IMR-90 (cell line): ENCODE measurements around the gene TARS3. TPM values are rescaled to one million over a fixed set of nuclear protein-coding genes. Genes with fewer than 3 reads are reported as not detected.

Experiments
- ATAC-seq: fragments of 200-7000 bp; cut with Tn5 transposase; 2 replicates; pipeline ENCODE4 v1.9.1; 2020; ENCODE audit warnings: low read depth, mild to moderate bottlenecking, moderate library complexity
- BruUV-seq: library from RNA; stranded (reverse); fragments of 400-500 nt; replicated peaks from 2 replicates; lab custom pipeline; 2021; lab: Mats Ljungman, UMichigan
- CTCF ChIA-PET: fragments of 300-600 bp; formaldehyde crosslinking; extraction: SDS; loops from one replicate; lab custom pipeline; 2021; ENCODE audit warnings: antibody characterized with exemption; lab: Yijun Ruan, JAX
- POLR2A ChIA-PET: fragments of 300-600 bp; sonication (Branson Sonifier 250); formaldehyde crosslinking; loops from one replicate; lab custom pipeline; 2022; ENCODE audit warnings: antibody characterized with exemption; ENCODE audit not compliant: unreplicated experiment; lab: Charles Lee
- DNase-seq: peaks from one replicate; pipeline ENCODE4 v3.0.0; 2013
- H2AFZ ChIP-seq: replicated peaks from 2 replicates; pipeline ENCODE3; 2013; ENCODE audit warnings: low read length, mild to moderate bottlenecking; ENCODE audit not compliant: poor library complexity
- H2AK5ac ChIP-seq: 2 replicates; pipeline ENCODE4 v1.6.1; 2013; ENCODE audit warnings: low read depth, low read length, inconsistent platforms
- H2AK9ac ChIP-seq: replicated peaks from 2 replicates; pipeline ENCODE3; 2013; ENCODE audit warnings: mild to moderate bottlenecking, low read depth, low read length, moderate library complexity; ENCODE audit not compliant: poor library complexity
- H2BK120ac ChIP-seq: 2 replicates; pipeline ENCODE4 v1.6.1; 2013; ENCODE audit warnings: low read depth, low read length, inconsistent platforms
- H2BK15ac ChIP-seq: 3 replicates; pipeline ENCODE4 v1.6.1; 2013; ENCODE audit warnings: low read depth, low read length, inconsistent platforms
- H2BK20ac ChIP-seq: 2 replicates; pipeline ENCODE4 v1.6.1; 2013; ENCODE audit warnings: low read depth, mild to moderate bottlenecking, inconsistent platforms, low read length, moderate library complexity
- H2BK5ac ChIP-seq: 2 replicates; pipeline ENCODE4 v1.6.1; 2013; ENCODE audit warnings: mild to moderate bottlenecking, low read depth, low read length, inconsistent platforms; ENCODE audit not compliant: poor library complexity, severe bottlenecking
- H3K14ac ChIP-seq: replicated peaks from 2 replicates; pipeline ENCODE4 v1.6.1; 2013; ENCODE audit warnings: low read depth, low read length, inconsistent platforms
- H3K18ac ChIP-seq: 2 replicates; pipeline ENCODE4 v1.6.1; 2013; ENCODE audit warnings: low read depth, low read length, control low read depth
- H3K23ac ChIP-seq: 2 replicates; pipeline ENCODE4 v1.6.1; 2013; ENCODE audit warnings: low read depth, low read length, inconsistent platforms
- H3K27ac ChIP-seq: 2 replicates; pipeline ENCODE4 v1.5.1; 2013; ENCODE audit warnings: mild to moderate bottlenecking, control low read depth, low read length; ENCODE audit not compliant: insufficient read depth
- H3K27me3 ChIP-seq: 2 replicates; pipeline ENCODE4 v1.6.1; 2013; ENCODE audit warnings: low read length; ENCODE audit not compliant: control insufficient read depth, insufficient read depth
- H3K36me3 ChIP-seq: 2 replicates; pipeline ENCODE4 v1.6.1; 2013; ENCODE audit warnings: low read length, mixed read lengths; ENCODE audit not compliant: control insufficient read depth, insufficient read depth
- H3K4ac ChIP-seq: 2 replicates; pipeline ENCODE4 v1.6.1; 2013; ENCODE audit warnings: low read depth, low read length, inconsistent platforms
- H3K4me1 ChIP-seq: 2 replicates; pipeline ENCODE4 v1.6.1; 2013; ENCODE audit warnings: low read length, mixed read lengths; ENCODE audit not compliant: control insufficient read depth, insufficient read depth
- H3K4me2 ChIP-seq: 2 replicates; pipeline ENCODE4 v1.6.1; 2013; ENCODE audit warnings: low read depth, mild to moderate bottlenecking, control low read depth, low read length, moderate library complexity
- H3K4me3 ChIP-seq: 2 replicates; pipeline ENCODE4 v1.5.1; 2013; ENCODE audit warnings: low read depth, mild to moderate bottlenecking, control low read depth, low read length, moderate library complexity; ENCODE audit not compliant: insufficient read depth
- H3K56ac ChIP-seq: 2 replicates; pipeline ENCODE4 v1.6.1; 2013; ENCODE audit warnings: low read length, inconsistent platforms; ENCODE audit not compliant: insufficient read depth; ENCODE audit errors: extremely low read depth
- H3K79me1 ChIP-seq, 2 experiments: 2 replicates each; pipeline ENCODE4 v1.6.1; 2013; ENCODE audit warnings: low read length in 2 of 2, inconsistent platforms in 1 of 2, low read depth in 1 of 2
- H3K9ac ChIP-seq: 2 replicates; pipeline ENCODE4 v1.6.1; 2013; ENCODE audit warnings: low read depth, low read length, control low read depth
- H3K9me1 ChIP-seq: 2 replicates; pipeline ENCODE4 v1.6.1; 2013; ENCODE audit warnings: low read length, inconsistent platforms; ENCODE audit not compliant: insufficient read depth
- H3K9me3 ChIP-seq: 2 replicates; pipeline ENCODE4 v1.6.1; 2013; ENCODE audit warnings: low read length; ENCODE audit not compliant: control insufficient read depth, insufficient read depth
- H4K20me1 ChIP-seq: 2 replicates; pipeline ENCODE4 v1.6.1; 2013; ENCODE audit warnings: low read length, inconsistent platforms; ENCODE audit not compliant: insufficient read depth
- H4K5ac ChIP-seq: 2 replicates; pipeline ENCODE4 v1.6.1; 2013; ENCODE audit warnings: mild to moderate bottlenecking, low read depth, low read length, control low read depth
- H4K8ac ChIP-seq, 2 experiments: 2 replicates each; pipeline ENCODE4 v1.6.1; 2013; ENCODE audit warnings: low read depth in 2 of 2, low read length in 2 of 2, control low read depth in 1 of 2, inconsistent platforms in 1 of 2
- H4K91ac ChIP-seq: 2 replicates; pipeline ENCODE4 v1.6.1; 2013; ENCODE audit warnings: low read depth, low read length, inconsistent platforms; ENCODE audit not compliant: insufficient read depth
- CEBPB ChIP-seq: IDR thresholded peaks from 2 replicates; pipeline ENCODE4 v1.6.1; 2012; ENCODE audit warnings: low read depth, low read length, improper control_type of control experiment
- FOS ChIP-seq: fragments of 150-350 bp; IDR thresholded peaks from 2 replicates; pipeline ENCODE4 v1.6.1; 2016; ENCODE audit warnings: low read depth, low read length
- MAFK ChIP-seq: IDR thresholded peaks from 2 replicates; pipeline ENCODE4 v1.6.1; 2012; ENCODE audit warnings: low read depth, low read length, improper control_type of control experiment
- MAZ ChIP-seq: IDR thresholded peaks from 2 replicates; pipeline ENCODE4 v1.6.1; 2012; ENCODE audit warnings: low read depth, mild to moderate bottlenecking, low read length, improper control_type of control experiment, moderate library complexity, borderline replicate concordance
- RAD21 ChIP-seq: IDR thresholded peaks from 2 replicates; pipeline ENCODE4 v1.6.1; 2012; ENCODE audit warnings: low read length, improper control_type of control experiment
- RFX5 ChIP-seq: IDR thresholded peaks from 2 replicates; pipeline ENCODE4 v1.8.0; 2012; ENCODE audit warnings: low read depth, mild to moderate bottlenecking, low read length, moderate library complexity
- WGBS, 2 experiments: methylation state at CpG; one replicate each; pipeline versions ENCODE4 v1.1.5 to v1.1.7; 2013; ENCODE audit warnings: missing lambda C conversion rate in 2 of 2; ENCODE audit not compliant: insufficient read length in 1 of 2; ENCODE audit errors: extremely low coverage in 2 of 2; 5-methylcytosine and 5-hydroxymethylcytosine counted together
- dilution Hi-C: fragments of 300-500 bp; cut with HindIII; formaldehyde crosslinking; loops from one replicate; pipeline ENCODE4 v1.14.3; 2018; ENCODE audit warnings: low sequenced_read_pairs; ENCODE audit not compliant: unreplicated experiment
- in situ Hi-C: fragments of 300-500 bp; cut with MboI; formaldehyde crosslinking; loops from 3 replicates; pipeline ENCODE4 v1.14.3; 2019; ENCODE audit warnings: low sequenced_read_pairs, inconsistent platforms, mixed read lengths
- intact Hi-C: fragments of 100-400 bp; cut with micrococcal nuclease; formaldehyde crosslinking; loops from 2 replicates; pipeline ENCODE4 v1.10.0; 2022
- polyA plus RNA-seq, 3 experiments: library from polyadenylated mRNA; depleted of rRNA; stranded (reverse); fragments of >200 nt; gene quantifications; 2 replicates each; pipeline ENCODE4 v1.2.3, GENCODE V29; 2012; ENCODE audit warnings: low replicate concordance in 1 of 3
- total RNA-seq: library from RNA; depleted of rRNA; stranded (reverse); fragments of >200 nt; gene quantifications from 2 replicates; pipeline ENCODE4 v1.2.3, GENCODE V29; 2012
- TF ChIP-seq, protein P1 (sequence below): conservative IDR thresholded peaks from 2 replicates; pipeline ENCODE4 v1.5.1; 2012; ENCODE audit warnings: mild to moderate bottlenecking, low read depth, low read length, improper control_type of control experiment
- TF ChIP-seq, protein P2 (sequence below): fragments of 150-350 bp; IDR thresholded peaks from 2 replicates; pipeline ENCODE4 v1.6.1; 2016; ENCODE audit warnings: low read depth, mild to moderate bottlenecking, low read length, moderate library complexity, borderline replicate concordance
- TF ChIP-seq, protein P3 (sequence below): fragments of 150-350 bp; IDR thresholded peaks from 2 replicates; pipeline ENCODE4 v1.6.1; 2017; ENCODE audit warnings: mild to moderate bottlenecking, antibody characterized with exemption, low read length, low read depth

The TARS3 gene
- total and polyA plus RNA-seq, 2 of the 4 experiments (the other 2 are of a cell fraction), result 3.4 to 9.3 TPM

DNA sequence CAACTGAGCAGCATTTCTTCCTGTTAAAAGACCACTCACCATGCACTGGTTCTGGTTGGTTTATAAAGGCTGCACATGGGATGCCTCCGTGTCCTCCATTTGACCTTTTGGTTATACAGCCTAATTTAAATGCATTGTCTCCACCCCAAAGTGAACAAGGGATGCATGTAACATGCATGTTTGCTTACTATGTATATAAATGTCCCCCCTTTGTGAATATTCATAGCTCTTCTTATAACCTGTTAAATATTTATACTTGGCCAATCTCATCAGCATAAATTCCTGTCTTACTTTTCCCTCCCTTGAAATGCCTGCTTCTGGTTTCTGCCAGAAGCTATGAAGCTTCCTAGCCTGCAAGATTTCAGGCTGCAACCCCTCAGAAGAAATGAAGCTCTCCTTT lies 27.4 kb downstream of the TARS3 start:
- H4K8ac ChIP-seq, result no peak overlapping the region
- H3K4ac ChIP-seq, result no peak overlapping the region
- ATAC-seq, result no peak
- H2BK15ac ChIP-seq, result no peak overlapping the region
- H3K27ac ChIP-seq, result no peak overlapping the region
- H3K9me1 ChIP-seq, result peaks cover 4% of the 10 kb centered on the region; the same call in 1 of the 2 replicates
- no peak overlapping the region for H3K23ac ChIP-seq
- dilution Hi-C loops, result no loop called here
- WGBS, 2 experiments, result no CpG with 5 or more reads among the region's 1 CpG
- H2AK5ac ChIP-seq, result no peak overlapping the region
- H2AK9ac ChIP-seq, result no peak overlapping the region
- no peak overlapping the region for H3K18ac ChIP-seq
- no peak overlapping the region for H3K14ac ChIP-seq
- no peak overlapping the region for H3K4me3 ChIP-seq
- H2BK5ac ChIP-seq, result no peak overlapping the region
- no peaks in the 10 kb centered on the region; a peak in 1 of 4 replicates for H3K79me1 ChIP-seq
- intact Hi-C loops, result no loop called here
- H3K36me3 ChIP-seq, result peaks cover 47% of the 10 kb centered on the region
- ChIA-PET CTCF (no interaction called here), POLR2A (no interaction called here)
- no peak overlapping the region for H2BK20ac ChIP-seq
- DNase-seq, result no peak
- no peaks in the 10 kb centered on the region for H3K27me3 ChIP-seq
- no peak overlapping the region for H3K56ac ChIP-seq
- no peaks in the 10 kb centered on the region for H3K4me1 ChIP-seq
- no TSS peak for BruUV-seq
- TF ChIP-seq FOS (no peak), RFX5 (no peak), MAZ (no peak), MAFK (no peak), CEBPB (no peak), RAD21 (no peak)
- TF ChIP-seq, protein P1, sequence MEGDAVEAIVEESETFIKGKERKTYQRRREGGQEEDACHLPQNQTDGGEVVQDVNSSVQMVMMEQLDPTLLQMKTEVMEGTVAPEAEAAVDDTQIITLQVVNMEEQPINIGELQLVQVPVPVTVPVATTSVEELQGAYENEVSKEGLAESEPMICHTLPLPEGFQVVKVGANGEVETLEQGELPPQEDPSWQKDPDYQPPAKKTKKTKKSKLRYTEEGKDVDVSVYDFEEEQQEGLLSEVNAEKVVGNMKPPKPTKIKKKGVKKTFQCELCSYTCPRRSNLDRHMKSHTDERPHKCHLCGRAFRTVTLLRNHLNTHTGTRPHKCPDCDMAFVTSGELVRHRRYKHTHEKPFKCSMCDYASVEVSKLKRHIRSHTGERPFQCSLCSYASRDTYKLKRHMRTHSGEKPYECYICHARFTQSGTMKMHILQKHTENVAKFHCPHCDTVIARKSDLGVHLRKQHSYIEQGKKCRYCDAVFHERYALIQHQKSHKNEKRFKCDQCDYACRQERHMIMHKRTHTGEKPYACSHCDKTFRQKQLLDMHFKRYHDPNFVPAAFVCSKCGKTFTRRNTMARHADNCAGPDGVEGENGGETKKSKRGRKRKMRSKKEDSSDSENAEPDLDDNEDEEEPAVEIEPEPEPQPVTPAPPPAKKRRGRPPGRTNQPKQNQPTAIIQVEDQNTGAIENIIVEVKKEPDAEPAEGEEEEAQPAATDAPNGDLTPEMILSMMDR, result no peak
- TF ChIP-seq, protein P2, sequence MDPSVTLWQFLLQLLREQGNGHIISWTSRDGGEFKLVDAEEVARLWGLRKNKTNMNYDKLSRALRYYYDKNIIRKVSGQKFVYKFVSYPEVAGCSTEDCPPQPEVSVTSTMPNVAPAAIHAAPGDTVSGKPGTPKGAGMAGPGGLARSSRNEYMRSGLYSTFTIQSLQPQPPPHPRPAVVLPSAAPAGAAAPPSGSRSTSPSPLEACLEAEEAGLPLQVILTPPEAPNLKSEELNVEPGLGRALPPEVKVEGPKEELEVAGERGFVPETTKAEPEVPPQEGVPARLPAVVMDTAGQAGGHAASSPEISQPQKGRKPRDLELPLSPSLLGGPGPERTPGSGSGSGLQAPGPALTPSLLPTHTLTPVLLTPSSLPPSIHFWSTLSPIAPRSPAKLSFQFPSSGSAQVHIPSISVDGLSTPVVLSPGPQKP, result no peak
- TF ChIP-seq, protein P3, sequence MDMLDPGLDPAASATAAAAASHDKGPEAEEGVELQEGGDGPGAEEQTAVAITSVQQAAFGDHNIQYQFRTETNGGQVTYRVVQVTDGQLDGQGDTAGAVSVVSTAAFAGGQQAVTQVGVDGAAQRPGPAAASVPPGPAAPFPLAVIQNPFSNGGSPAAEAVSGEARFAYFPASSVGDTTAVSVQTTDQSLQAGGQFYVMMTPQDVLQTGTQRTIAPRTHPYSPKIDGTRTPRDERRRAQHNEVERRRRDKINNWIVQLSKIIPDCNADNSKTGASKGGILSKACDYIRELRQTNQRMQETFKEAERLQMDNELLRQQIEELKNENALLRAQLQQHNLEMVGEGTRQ, result no peak
- no peak overlapping the region for H4K91ac ChIP-seq
- H4K5ac ChIP-seq, result no peak overlapping the region
- no peak overlapping the region for H3K9ac ChIP-seq
- no peak overlapping the region for H2AFZ ChIP-seq
- no peak overlapping the region for H2BK120ac ChIP-seq
- H3K4me2 ChIP-seq, result no peak overlapping the region
- H4K20me1 ChIP-seq, result no peaks in the 10 kb centered on the region
- in situ Hi-C loops, result no loop called here
- H3K9me3 ChIP-seq, result no peaks in the 10 kb centered on the region
